ENCODE results near the gene UNC5C.

The UNC5C gene

DNA sequence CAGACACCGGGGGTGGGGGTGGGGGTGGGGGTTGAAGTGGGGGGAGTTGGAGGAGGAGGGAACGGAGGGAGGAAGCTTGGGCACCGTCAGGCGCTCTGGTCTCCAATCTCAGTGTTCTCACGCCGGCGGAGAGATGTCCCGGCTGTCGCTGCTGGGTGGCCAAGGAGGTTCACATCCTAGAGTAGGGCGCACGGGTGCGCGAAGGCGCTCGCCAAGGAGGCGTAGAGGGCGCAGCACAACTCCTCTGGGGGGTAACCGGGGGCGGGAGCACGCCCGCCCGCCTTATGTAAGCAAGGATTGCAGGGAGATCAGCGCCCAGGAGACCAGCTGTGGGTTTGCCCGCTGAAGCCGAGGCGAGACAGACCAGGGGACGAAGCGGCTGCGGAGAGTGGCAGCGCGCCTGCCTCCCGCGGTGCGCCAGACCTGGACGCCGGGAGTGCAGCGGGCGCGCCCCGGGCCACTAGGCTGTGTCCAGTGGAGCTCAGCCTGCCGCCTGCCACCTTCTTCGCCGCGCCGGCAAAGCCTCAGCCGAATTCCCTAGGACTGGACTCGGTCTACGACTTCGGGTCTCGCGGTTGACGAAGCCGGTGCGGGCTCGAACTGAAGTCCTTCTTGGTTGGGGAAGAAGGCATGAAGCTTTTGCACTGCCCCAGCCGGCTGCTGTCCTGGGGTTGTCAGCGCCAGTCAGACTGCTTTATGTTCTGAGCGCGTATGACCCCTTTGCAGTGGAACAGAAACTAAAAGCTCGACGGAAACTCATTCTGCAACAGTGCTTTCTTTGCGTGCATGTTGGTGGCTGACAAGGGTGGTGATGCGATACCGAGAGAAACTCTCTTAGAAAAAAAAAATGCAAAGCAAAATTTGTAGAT is 707 bp upstream of the UNC5C start (continued):
- no peak for TF ChIP-seq ZNF37A (tag by site-specific recombination; IDR thresholded peaks at IDR 0.05)
- no peak for TF ChIP-seq ZNF311 (tag by site-specific recombination; IDR thresholded peaks at IDR 0.05; ENCODE audit: borderline replicate concordance)
- no peak for TF ChIP-seq ZNF585B (tag by site-specific recombination; IDR thresholded peaks at IDR 0.05)
- no peak for TF ChIP-seq ZNF747 (tag by site-specific recombination; IDR thresholded peaks at IDR 0.05)
- TF ChIP-seq IKZF3 (tag by site-specific recombination; IDR thresholded peaks at IDR 0.05): 0 out of 2 replicates have a peak, but pooled peaks have one; percentile 17
- TF ChIP-seq ZNF398 (tag by site-specific recombination; IDR thresholded peaks at IDR 0.05): peak; percentile 86
- TF ChIP-seq PRDM4 (tag by site-specific recombination; IDR thresholded peaks at IDR 0.05): no peak
- TF ChIP-seq ZNF600 (tag by site-specific recombination; IDR thresholded peaks at IDR 0.05): peak; percentile 46; the same call in 1 of the 2 replicates
- TF ChIP-seq ZNF571 (tag by site-specific recombination; IDR thresholded peaks at IDR 0.05): no peak
- TF ChIP-seq, protein P1, sequence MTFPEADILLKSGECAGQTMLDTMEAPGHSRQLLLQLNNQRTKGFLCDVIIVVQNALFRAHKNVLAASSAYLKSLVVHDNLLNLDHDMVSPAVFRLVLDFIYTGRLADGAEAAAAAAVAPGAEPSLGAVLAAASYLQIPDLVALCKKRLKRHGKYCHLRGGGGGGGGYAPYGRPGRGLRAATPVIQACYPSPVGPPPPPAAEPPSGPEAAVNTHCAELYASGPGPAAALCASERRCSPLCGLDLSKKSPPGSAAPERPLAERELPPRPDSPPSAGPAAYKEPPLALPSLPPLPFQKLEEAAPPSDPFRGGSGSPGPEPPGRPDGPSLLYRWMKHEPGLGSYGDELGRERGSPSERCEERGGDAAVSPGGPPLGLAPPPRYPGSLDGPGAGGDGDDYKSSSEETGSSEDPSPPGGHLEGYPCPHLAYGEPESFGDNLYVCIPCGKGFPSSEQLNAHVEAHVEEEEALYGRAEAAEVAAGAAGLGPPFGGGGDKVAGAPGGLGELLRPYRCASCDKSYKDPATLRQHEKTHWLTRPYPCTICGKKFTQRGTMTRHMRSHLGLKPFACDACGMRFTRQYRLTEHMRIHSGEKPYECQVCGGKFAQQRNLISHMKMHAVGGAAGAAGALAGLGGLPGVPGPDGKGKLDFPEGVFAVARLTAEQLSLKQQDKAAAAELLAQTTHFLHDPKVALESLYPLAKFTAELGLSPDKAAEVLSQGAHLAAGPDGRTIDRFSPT (tag by site-specific recombination; IDR thresholded peaks at IDR 0.05): peak; percentile 51
- peak; percentile 24; the same call in 1 of the 2 replicates for TF ChIP-seq ZBTB20 (tag by site-specific recombination; IDR thresholded peaks at IDR 0.05)
- TF ChIP-seq ZNF335 (tag by site-specific recombination; conservative IDR thresholded peaks at IDR 0.05): peak; percentile 13
- TF ChIP-seq ZNF157 (tag by site-specific recombination; IDR thresholded peaks at IDR 0.05): no peak
- TF ChIP-seq ZNF791 (tag by site-specific recombination; IDR thresholded peaks at IDR 0.05): no peak
- TF ChIP-seq ZNF2 (tag by site-specific recombination; IDR thresholded peaks at IDR 0.05): no peak
- TF ChIP-seq, protein P2, sequence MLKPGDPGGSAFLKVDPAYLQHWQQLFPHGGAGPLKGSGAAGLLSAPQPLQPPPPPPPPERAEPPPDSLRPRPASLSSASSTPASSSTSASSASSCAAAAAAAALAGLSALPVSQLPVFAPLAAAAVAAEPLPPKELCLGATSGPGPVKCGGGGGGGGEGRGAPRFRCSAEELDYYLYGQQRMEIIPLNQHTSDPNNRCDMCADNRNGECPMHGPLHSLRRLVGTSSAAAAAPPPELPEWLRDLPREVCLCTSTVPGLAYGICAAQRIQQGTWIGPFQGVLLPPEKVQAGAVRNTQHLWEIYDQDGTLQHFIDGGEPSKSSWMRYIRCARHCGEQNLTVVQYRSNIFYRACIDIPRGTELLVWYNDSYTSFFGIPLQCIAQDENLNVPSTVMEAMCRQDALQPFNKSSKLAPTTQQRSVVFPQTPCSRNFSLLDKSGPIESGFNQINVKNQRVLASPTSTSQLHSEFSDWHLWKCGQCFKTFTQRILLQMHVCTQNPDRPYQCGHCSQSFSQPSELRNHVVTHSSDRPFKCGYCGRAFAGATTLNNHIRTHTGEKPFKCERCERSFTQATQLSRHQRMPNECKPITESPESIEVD (tag by site-specific recombination; IDR thresholded peaks at IDR 0.05): no peak
- TF ChIP-seq ZNF292 (tag by site-specific recombination; IDR thresholded peaks at IDR 0.05; ENCODE audit: borderline replicate concordance, low read depth): no peak
- no peak for TF ChIP-seq ZXDB (tag by site-specific recombination; IDR thresholded peaks at IDR 0.05)
- TF ChIP-seq SALL2 (tag by site-specific recombination; IDR thresholded peaks at IDR 0.05; ENCODE audit: borderline replicate concordance): no peak
- TF ChIP-seq, protein P3, sequence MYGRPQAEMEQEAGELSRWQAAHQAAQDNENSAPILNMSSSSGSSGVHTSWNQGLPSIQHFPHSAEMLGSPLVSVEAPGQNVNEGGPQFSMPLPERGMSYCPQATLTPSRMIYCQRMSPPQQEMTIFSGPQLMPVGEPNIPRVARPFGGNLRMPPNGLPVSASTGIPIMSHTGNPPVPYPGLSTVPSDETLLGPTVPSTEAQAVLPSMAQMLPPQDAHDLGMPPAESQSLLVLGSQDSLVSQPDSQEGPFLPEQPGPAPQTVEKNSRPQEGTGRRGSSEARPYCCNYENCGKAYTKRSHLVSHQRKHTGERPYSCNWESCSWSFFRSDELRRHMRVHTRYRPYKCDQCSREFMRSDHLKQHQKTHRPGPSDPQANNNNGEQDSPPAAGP (tag by site-specific recombination; IDR thresholded peaks at IDR 0.05): no peak
- TF ChIP-seq ZIC2 (tag by site-specific recombination; IDR thresholded peaks at IDR 0.05): peak; percentile 69
- TF ChIP-seq ZNF202 (tag by site-specific recombination; IDR thresholded peaks at IDR 0.05; ENCODE audit: borderline replicate concordance): no peak
- no peak for TF ChIP-seq ZNF146 (tag by site-specific recombination; IDR thresholded peaks at IDR 0.05)
- peak; percentile 41 for TF ChIP-seq GLIS2 (tag by site-specific recombination; IDR thresholded peaks at IDR 0.05)
- no peak for TF ChIP-seq INSM2 (tag by site-specific recombination; IDR thresholded peaks at IDR 0.05)
- TF ChIP-seq, protein P4, sequence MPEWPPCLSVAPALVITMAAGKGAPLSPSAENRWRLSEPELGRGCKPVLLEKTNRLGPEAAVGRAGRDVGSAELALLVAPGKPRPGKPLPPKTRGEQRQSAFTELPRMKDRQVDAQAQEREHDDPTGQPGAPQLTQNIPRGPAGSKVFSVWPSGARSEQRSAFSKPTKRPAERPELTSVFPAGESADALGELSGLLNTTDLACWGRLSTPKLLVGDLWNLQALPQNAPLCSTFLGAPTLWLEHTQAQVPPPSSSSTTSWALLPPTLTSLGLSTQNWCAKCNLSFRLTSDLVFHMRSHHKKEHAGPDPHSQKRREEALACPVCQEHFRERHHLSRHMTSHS (tag by site-specific recombination; IDR thresholded peaks at IDR 0.05): no peak
- no peak for TF ChIP-seq ZNF843 (tag by site-specific recombination; IDR thresholded peaks at IDR 0.05)
- no peak for TF ChIP-seq ZNF112 (tag by site-specific recombination; IDR thresholded peaks at IDR 0.05)

All from HEK293 (cell line).